Stomach smooth muscle (tissue), 2 donors: ENCODE results near the gene OR52E1.
"Not testable (repeated sequence)": the region's sequence is repeated elsewhere in the genome, so short reads cannot be mapped to it uniquely, and the experiment has no call there.

Experiments used
- H3K27ac ChIP-seq: one replicate; pipeline ENCODE4 v1.7.0; 2013; ENCODE audit warnings: mild to moderate bottlenecking, low read length, inconsistent platforms
- H3K27me3 ChIP-seq, 2 donors: one replicate each; pipeline ENCODE4 v1.7.0; 2013; ENCODE audit warnings: low read length in 2 of 2; ENCODE audit not compliant: insufficient read depth in 2 of 2, control insufficient read depth in 1 of 2
- H3K36me3 ChIP-seq, 2 donors: one replicate each; pipeline ENCODE4 v1.7.0; 2013; ENCODE audit warnings: low read length in 2 of 2; ENCODE audit not compliant: control insufficient read depth in 2 of 2, insufficient read depth in 2 of 2
- H3K4me1 ChIP-seq: one replicate; pipeline ENCODE4 v1.7.0; 2013; ENCODE audit warnings: low read length; ENCODE audit not compliant: control insufficient read depth, insufficient read depth
- H3K4me3 ChIP-seq, 2 donors: one replicate each; pipeline ENCODE4 v1.7.0; 2013; ENCODE audit warnings: low read length in 2 of 2
- H3K9ac ChIP-seq, 2 donors: one replicate each; pipeline ENCODE4 v1.7.0; 2013; ENCODE audit warnings: low read length in 2 of 2, mild to moderate bottlenecking in 1 of 2
- H3K9me3 ChIP-seq, 2 donors: one replicate each; pipeline ENCODE4 v1.7.0; 2013; ENCODE audit warnings: low read length in 2 of 2; ENCODE audit not compliant: control insufficient read depth in 2 of 2
- donor health status: healthy.
- donor health status: Pancreatic carcinoma.

The OR52E1 gene

DNA sequence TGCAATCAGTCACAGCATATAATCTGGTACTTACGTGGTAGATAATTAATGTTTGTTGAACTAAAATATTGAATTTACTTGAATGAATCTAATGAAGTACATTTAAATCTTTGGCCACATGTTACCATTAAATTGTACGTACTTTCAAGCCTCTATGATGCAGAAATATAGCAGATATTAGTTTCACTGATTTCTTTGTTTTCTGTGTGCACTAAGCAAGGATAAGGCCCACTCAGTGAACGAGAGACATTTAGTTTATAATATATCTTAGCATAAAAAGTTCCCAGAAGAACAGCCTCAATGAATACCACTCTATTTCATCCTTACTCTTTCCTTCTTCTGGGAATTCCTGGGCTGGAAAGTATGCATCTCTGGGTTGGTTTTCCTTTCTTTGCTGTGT lies at the start of gene OR52E1:
Gene OR52E1 (plus strand): TSS at position 301 of the 400 bp plus-strand sequence.
- H3K36me3 ChIP-seq: no peaks in the 10 kb centered on the region
- no peak within 1 kb of the TSS for H3K4me3 ChIP-seq
- no peaks in the 10 kb centered on the region for H3K27me3 ChIP-seq
- H3K4me1 ChIP-seq: no peaks in the 10 kb centered on the region
- no peak within 1 kb of the TSS for H3K27ac ChIP-seq
- no peak within 1 kb of the TSS for H3K9ac ChIP-seq
- H3K9me3 ChIP-seq: no peaks in the 10 kb centered on the region

GRCh38 chr11:5021996-5022395 lies 47.4 kb upstream of the OR52E1 start:
- no peak overlapping the region for H3K4me3 ChIP-seq
- H3K9me3 ChIP-seq: peaks cover 3 to 9% of the 10 kb centered on the region in 2 donors
- H3K36me3 ChIP-seq: no peaks in the 10 kb centered on the region
- H3K27me3 ChIP-seq: no peaks in the 10 kb centered on the region
- no peak overlapping the region for H3K27ac ChIP-seq
- no peak overlapping the region for H3K9ac ChIP-seq
- H3K4me1 ChIP-seq: no peaks in the 10 kb centered on the region

DNA sequence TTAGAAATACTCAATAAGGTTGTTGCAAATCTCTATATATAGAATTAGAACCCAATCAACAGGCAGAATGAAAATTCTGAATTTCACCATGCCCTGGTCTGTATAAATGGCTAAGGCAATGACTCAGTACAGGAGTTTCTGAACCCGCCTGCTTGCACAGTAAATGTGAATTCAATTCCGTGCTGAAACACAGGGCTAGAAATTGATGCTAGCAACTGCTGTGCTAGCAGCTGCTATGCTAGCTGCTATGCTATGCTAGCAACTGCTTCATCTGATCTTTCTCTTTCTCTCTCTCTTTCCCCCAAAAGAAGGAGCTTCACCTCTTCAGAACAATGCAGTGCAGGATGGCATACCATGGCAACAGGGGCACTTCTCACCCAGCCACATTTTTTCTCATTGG lies 32.7 kb upstream of the OR52E1 start:
- Histone ChIP-seq H3K36me3 (no peaks in the 10 kb centered on the region), H3K27ac (no peak overlapping the region), H3K9me3 (no peaks in the 10 kb centered on the region), H3K9ac (no peak overlapping the region), H3K27me3 (no peaks in the 10 kb centered on the region), H3K4me3 (no peak overlapping the region), H3K4me1 (no peaks in the 10 kb centered on the region)

GRCh38 chr11:5037926-5038325 lies 31.4 kb upstream of the OR52E1 start:
- no peaks in the 10 kb centered on the region for H3K4me1 ChIP-seq
- H3K4me3 ChIP-seq: no peak overlapping the region
- H3K9me3 ChIP-seq: no peaks in the 10 kb centered on the region
- H3K27me3 ChIP-seq: no peaks in the 10 kb centered on the region
- no peak overlapping the region for H3K9ac ChIP-seq
- H3K27ac ChIP-seq: no peak overlapping the region
- no peaks in the 10 kb centered on the region for H3K36me3 ChIP-seq

DNA sequence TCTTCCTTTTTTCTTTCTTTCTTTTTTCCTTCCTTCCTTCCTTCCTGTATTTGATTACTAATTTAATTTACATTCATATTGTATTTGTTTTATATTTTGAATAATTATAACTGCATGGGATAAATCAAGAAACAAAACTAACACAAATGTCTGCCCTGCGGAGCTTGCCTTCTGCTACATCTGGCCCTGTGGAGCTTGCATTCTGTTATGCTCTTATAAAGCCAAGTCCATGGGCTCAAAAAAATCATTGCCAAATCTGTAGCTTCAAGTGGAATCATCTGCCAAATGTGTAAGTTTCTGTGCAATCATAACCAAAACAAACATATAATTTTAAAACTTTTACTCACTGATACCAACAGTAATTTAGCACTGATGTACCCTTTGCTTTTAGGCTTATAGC lies 31.0 kb upstream of the OR52E1 start:
- Histone ChIP-seq H3K9ac (no peak overlapping the region), H3K9me3 (no peaks in the 10 kb centered on the region), H3K27me3 (no peaks in the 10 kb centered on the region), H3K36me3 (no peaks in the 10 kb centered on the region), H3K4me1 (no peaks in the 10 kb centered on the region), H3K4me3 (no peak overlapping the region), H3K27ac (no peak overlapping the region)

GRCh38 chr11:5040876-5041275 lies 28.5 kb upstream of the OR52E1 start:
- H3K4me3 ChIP-seq: no peak overlapping the region
- H3K27ac ChIP-seq: no peak overlapping the region
- no peaks in the 10 kb centered on the region for H3K9me3 ChIP-seq
- H3K9ac ChIP-seq: no peak overlapping the region
- H3K27me3 ChIP-seq: no peaks in the 10 kb centered on the region
- no peaks in the 10 kb centered on the region for H3K36me3 ChIP-seq
- H3K4me1 ChIP-seq: no peaks in the 10 kb centered on the region

GRCh38 chr11:5042091-5042490 lies 27.3 kb upstream of the OR52E1 start:
- Histone ChIP-seq H3K4me1 (no peaks in the 10 kb centered on the region), H3K36me3 (no peaks in the 10 kb centered on the region), H3K27me3 (no peaks in the 10 kb centered on the region), H3K9ac (no peak overlapping the region), H3K4me3 (no peak overlapping the region), H3K27ac (no peak overlapping the region), H3K9me3 (no peaks in the 10 kb centered on the region)

- H3K4me1 ChIP-seq: no peaks in the 10 kb centered on the region
- no peak overlapping the region for H3K27ac ChIP-seq
- no peak overlapping the region for H3K4me3 ChIP-seq
- H3K36me3 ChIP-seq: no peaks in the 10 kb centered on the region
- H3K9ac ChIP-seq: no peak overlapping the region
- no peaks in the 10 kb centered on the region for H3K27me3 ChIP-seq
- H3K9me3 ChIP-seq: no peaks in the 10 kb centered on the region
These were observed 26.0 kb upstream of the OR52E1 start for GRCh38 chr11:5043380-5043779.

DNA sequence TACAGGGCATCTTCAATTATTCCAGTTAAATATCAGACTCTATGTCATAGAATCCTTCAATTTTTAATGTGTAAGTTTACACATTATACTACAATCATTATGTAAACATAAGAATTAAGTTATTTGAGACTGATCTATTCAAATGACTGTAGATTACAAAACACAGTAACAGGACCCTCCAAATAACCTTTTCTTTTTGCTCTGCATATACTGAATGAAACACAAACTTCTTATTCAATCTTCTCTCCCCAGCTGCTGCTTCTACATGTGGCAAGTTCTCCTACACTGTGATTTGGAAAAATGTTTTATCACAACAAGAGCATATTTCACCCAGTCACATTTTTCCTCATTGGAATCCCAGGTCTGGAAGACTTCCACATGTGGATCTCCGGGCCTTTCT lies 23.1 kb upstream of the OR52E1 start, which contains the start of gene OR52J3:
Gene OR52J3 (plus strand): TSS at position 301 of the 400 bp plus-strand sequence. CDS start 0 bp downstream, at position 301.
- Histone ChIP-seq H3K27ac (no peak within 1 kb of the TSS), H3K4me1 (no peaks in the 10 kb centered on the region), H3K4me3 (no peak within 1 kb of the TSS), H3K27me3 (no peaks in the 10 kb centered on the region), H3K9me3 (no peaks in the 10 kb centered on the region), H3K9ac (no peak within 1 kb of the TSS), H3K36me3 (no peaks in the 10 kb centered on the region)

- no peaks in the 10 kb centered on the region for H3K9me3 ChIP-seq
- no peak overlapping the region for H3K4me3 ChIP-seq
- H3K27ac ChIP-seq: no peak overlapping the region
- H3K36me3 ChIP-seq: no peaks in the 10 kb centered on the region
- H3K9ac ChIP-seq: no peak overlapping the region
- H3K27me3 ChIP-seq: no peaks in the 10 kb centered on the region
- H3K4me1 ChIP-seq: no peaks in the 10 kb centered on the region
These were observed 22.5 kb upstream of the OR52E1 start for GRCh38 chr11:5046754-5047330.

GRCh38 chr11:5058679-5059078 lies 10.7 kb upstream of the OR52E1 start:
- not testable (repeated sequence) for H3K9ac ChIP-seq, H3K36me3 ChIP-seq, H3K27ac ChIP-seq, H3K4me3 ChIP-seq, H3K4me1 ChIP-seq, H3K9me3 ChIP-seq, H3K27me3 ChIP-seq
